ENCODE results near the gene PAGE2B.

DNA sequence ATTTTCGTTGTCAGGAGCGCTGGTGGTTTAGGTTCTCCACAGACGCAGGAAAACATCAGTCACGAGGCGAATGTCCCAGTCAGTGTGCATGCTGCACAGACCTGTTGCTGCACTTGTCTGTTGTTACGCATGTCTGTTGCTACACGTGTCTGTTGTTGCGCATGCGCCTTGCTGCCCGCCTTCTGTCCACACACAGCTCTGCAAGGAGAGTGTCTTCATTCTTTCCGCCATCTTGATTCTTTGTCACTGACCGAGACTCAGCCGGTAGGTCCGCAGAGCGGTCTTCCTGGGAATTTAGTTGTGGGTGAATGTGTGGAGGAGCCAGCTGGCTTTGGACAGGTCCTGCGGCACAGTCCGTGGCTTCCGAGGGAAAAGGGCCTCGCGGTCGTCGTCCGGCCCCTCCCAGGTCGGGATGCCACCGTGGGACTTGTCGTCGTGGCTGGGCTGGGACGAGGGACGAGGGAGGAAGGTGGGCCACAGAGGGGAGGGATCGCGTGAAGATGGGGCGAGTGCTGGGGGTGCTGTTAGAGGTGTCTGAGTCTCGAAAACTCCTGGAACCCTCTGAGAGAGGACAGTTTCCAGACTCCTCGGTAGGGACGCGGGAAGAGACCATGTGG is at the start of gene PAGE2B:
- TF ChIP-seq, protein P1, sequence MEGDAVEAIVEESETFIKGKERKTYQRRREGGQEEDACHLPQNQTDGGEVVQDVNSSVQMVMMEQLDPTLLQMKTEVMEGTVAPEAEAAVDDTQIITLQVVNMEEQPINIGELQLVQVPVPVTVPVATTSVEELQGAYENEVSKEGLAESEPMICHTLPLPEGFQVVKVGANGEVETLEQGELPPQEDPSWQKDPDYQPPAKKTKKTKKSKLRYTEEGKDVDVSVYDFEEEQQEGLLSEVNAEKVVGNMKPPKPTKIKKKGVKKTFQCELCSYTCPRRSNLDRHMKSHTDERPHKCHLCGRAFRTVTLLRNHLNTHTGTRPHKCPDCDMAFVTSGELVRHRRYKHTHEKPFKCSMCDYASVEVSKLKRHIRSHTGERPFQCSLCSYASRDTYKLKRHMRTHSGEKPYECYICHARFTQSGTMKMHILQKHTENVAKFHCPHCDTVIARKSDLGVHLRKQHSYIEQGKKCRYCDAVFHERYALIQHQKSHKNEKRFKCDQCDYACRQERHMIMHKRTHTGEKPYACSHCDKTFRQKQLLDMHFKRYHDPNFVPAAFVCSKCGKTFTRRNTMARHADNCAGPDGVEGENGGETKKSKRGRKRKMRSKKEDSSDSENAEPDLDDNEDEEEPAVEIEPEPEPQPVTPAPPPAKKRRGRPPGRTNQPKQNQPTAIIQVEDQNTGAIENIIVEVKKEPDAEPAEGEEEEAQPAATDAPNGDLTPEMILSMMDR (IDR thresholded peaks at IDR 0.05), result no peak
- TF ChIP-seq POLR2AphosphoS5 (IDR thresholded peaks at IDR 0.05; ENCODE audit: low read depth, low read length) (no peak), TCF7L2 (IDR thresholded peaks at IDR 0.05; ENCODE audit: low read depth, low read length) (no peak)
- TF ChIP-seq, protein P2, sequence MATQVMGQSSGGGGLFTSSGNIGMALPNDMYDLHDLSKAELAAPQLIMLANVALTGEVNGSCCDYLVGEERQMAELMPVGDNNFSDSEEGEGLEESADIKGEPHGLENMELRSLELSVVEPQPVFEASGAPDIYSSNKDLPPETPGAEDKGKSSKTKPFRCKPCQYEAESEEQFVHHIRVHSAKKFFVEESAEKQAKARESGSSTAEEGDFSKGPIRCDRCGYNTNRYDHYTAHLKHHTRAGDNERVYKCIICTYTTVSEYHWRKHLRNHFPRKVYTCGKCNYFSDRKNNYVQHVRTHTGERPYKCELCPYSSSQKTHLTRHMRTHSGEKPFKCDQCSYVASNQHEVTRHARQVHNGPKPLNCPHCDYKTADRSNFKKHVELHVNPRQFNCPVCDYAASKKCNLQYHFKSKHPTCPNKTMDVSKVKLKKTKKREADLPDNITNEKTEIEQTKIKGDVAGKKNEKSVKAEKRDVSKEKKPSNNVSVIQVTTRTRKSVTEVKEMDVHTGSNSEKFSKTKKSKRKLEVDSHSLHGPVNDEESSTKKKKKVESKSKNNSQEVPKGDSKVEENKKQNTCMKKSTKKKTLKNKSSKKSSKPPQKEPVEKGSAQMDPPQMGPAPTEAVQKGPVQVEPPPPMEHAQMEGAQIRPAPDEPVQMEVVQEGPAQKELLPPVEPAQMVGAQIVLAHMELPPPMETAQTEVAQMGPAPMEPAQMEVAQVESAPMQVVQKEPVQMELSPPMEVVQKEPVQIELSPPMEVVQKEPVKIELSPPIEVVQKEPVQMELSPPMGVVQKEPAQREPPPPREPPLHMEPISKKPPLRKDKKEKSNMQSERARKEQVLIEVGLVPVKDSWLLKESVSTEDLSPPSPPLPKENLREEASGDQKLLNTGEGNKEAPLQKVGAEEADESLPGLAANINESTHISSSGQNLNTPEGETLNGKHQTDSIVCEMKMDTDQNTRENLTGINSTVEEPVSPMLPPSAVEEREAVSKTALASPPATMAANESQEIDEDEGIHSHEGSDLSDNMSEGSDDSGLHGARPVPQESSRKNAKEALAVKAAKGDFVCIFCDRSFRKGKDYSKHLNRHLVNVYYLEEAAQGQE (IDR thresholded peaks at IDR 0.05; ENCODE audit: insufficient read depth in 1 of 2, low read depth in 2 of 2, low read length in 1 of 2), result no peak

Measured in Panc1 (cell line).